NCI-H446 treated with DMSO at 0.1 percent for 48 hours (cell line): ENCODE results near the gene BRINP1.

Experiments used
- DNase-seq: peaks from one replicate; lab custom pipeline; 2025; lab: John Stamatoyannopoulos, UW

BRINP1 gene

DNA sequence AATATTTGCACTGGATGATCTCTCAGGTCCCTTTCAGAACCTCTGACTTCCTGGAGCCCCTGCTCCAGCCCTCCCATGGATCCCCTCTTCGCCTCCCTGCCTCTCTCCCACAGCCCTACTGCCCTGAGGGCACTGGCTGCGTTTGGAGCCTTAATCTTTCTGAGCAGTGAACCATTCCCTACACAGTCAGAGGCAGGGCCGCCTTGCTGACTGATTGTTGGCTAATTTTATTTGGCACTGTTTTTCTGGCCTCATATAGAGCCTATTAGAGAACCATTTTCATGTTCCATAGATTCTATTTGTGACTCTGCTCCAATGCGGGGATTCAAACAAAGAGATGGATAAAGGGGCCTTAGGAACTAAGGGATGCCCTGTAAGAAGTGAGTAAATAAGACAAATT is 91.1 kb downstream of the BRINP1 start:
- DNase-seq: peak; percentile 55

DNA sequence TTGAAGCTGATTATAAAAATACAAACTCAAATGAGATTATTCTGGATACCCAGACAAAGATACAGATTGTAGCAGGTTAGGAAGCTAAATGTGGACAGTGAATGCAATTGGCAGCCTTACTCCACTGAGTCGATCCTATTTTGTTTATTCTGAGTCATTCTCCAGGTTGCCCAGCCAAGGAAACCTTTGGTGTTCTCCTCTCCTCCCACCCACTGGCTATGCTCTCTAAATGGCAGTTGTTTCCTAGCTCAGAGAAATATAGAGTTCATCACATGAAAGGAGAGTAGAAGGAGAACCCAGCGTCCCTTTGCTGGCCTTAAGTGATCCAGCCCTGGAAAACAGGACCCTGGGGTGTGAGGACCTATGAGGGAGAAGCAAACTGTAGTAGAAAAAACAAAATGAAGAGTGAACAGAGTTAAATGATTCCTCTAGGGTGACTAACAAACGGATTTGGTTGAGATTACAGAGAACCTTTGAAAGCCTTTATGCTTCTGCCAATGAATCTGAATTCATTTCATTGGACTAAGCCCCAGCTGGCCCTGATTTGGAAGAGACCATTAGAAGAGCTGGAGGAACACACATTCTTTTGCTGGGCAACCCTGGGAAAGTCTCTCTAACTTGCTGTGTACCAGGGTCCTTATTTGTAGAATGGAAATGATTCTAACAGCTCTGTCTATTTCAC is 95.1 kb downstream of the BRINP1 start:
- DNase-seq: peak; percentile 69

- peak; percentile 17 for DNase-seq
These were observed 95.8 kb downstream of the BRINP1 start for GRCh38 chr9:119273325-119273904.

- no peak for DNase-seq
These were observed 96.6 kb downstream of the BRINP1 start for GRCh38 chr9:119272500-119273211.

DNA sequence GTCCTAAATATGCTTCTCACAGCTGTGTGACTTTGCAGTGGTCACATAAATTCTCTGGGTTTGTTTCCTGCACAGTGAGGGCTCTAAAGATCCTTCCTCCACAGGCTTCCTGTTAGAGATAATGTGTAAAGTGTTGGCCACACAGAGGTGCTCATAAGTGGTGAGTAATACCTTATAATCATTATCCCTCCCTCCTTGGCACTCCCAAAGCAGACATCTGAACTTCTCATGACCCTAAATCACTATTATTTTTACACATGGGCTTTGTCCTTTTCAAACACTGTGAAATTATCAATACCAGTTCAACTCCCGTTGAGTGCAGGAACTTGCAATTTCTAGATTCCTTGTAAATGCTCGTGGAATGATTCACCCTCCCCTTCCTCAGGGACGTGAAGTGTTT is 100.2 kb downstream of the BRINP1 start:
- DNase-seq: no peak

GRCh38 chr9:119264165-119264564 is 105.1 kb downstream of the BRINP1 start:
- no peak for DNase-seq

GRCh38 chr9:119257592-119257991 is 111.6 kb downstream of the BRINP1 start:
- DNase-seq: no peak

GRCh38 chr9:119255116-119255515 is 114.1 kb downstream of the BRINP1 start:
- DNase-seq: no peak

- DNase-seq: no peak
These were observed 116.5 kb downstream of the BRINP1 start for GRCh38 chr9:119252671-119253299.

- DNase-seq: no peak
These were observed 117.3 kb downstream of the BRINP1 start for GRCh38 chr9:119251936-119252335.

GRCh38 chr9:119250730-119251129 is 118.5 kb downstream of the BRINP1 start:
- DNase-seq: no peak

DNA sequence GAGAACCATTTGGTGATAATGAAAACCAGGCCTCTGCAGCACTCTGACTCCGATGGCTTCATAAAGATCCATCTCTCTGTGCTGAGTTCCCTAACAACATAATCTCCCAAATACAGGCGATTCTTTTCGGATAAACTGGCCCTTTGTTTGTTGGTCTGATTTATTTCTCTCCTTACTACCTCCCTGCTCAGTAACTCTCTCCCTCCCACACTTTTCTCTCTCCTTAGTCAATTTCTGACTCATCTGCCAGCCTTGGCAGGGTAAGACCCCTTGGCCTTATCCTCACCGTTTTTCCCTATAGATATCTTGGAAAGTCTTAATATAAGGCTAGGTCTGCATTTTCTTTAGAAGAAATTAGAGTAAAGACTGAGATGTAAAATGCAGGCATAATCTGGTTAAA is 128.7 kb downstream of the BRINP1 start:
- no peak for DNase-seq

- DNase-seq: no peak
These were observed 134.6 kb downstream of the BRINP1 start for GRCh38 chr9:119234636-119235035.

- no peak for DNase-seq
These were observed 141.8 kb downstream of the BRINP1 start for GRCh38 chr9:119227422-119227821.

GRCh38 chr9:119224431-119224830 is 144.8 kb downstream of the BRINP1 start:
- DNase-seq: no peak

- DNase-seq: peak; percentile 1
These were observed 148.0 kb downstream of the BRINP1 start for GRCh38 chr9:119221276-119221675.

DNA sequence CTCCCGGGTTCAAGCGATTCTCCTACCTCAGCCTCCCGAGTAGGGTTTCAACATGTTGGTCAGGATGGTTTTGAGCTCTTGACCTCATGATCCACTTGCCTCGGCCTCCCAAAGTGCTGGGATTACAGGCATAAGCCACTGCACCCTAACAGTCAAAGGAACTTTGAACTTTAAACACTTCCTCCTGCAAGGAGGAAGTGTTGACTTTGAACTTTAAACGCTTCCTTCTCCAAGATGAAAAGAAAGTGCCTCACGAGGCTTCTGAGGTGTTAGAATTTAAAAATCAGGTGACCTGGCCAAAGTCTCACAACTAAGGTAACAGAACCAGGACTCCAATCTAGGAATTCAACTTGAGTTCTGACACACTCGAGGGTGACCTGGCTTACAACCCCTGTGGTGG is 150.9 kb downstream of the BRINP1 start:
- DNase-seq: no peak

- DNase-seq: no peak
These were observed 152.4 kb downstream of the BRINP1 start for GRCh38 chr9:119216651-119217331.

DNA sequence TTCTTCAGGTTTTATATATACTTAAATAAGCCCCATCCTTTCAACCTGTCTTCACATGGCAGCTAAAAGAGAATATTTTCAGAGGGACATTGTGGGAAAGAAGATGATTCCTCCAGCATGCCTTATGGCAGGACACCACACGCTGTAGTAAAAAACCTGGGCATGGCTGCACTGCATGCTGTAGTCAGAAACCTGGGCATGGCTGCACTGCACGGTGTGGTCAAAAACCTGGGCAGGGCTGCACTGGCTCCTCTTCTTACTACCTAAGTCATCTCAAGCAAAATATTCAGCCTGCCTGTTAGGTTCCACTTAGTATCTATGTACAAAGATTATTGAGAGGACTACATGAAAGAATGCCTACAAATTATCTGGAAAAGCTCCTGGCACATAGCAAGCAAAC is 153.6 kb downstream of the BRINP1 start:
- DNase-seq: no peak

DNA sequence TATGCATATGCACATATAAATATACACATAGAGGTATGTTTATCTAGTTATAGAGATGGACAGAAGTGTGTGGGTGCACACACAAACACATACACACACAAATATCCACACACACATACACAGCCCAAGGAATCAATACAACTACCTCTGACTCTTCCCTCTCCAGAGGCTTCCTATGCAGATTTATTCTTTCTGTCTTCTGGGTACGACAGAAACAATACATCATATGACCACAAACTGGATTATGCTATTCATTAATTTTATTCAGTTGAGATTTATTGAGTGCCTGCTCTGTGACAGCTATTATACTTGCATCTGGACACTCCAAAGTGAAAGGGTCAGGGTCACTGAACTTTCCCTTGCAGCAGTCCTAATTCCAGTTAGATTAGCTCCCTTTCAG is 155.8 kb downstream of the BRINP1 start:
- DNase-seq: no peak

- DNase-seq: no peak
These were observed 171.2 kb downstream of the BRINP1 start for GRCh38 chr9:119197893-119198607.

DNA sequence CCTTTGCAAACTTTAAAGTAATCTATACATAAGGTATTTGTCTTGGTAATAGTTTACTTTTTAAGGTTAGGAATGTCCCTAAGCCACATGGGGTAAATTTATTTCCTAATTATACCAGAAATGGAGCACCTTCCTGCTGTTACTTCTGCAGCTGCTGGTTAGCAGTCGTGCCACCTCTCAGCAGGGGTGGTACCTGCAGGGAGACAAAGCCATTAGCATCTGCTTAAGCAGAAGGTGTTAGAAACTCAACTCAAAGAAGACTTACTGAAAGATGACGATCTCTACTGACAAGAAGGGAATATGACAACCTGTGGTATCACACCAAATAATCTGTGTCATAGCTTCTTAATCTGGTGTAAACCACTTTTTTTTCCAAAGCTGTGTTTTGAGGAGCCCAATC is 173.7 kb downstream of the BRINP1 start:
- DNase-seq: no peak
